H1 (cell line): ENCODE results near the gene SSTR1. TPM values are rescaled to one million over a fixed set of nuclear protein-coding genes. Genes with fewer than 3 reads are reported as not detected.
A peak's percentile ranks its signal among the peaks of the same experiment; 100 is the strongest.

Experiments used
- CTCF ChIA-PET: fragments of 300-600 bp; sonication (Branson Sonifier 250); formaldehyde crosslinking; loops from one replicate; lab custom pipeline; 2021; ENCODE audit not compliant: partially characterized antibody; lab: Charles Lee
- POLR2A ChIA-PET: fragments of 300-600 bp; sonication (Branson Sonifier 250); formaldehyde crosslinking; loops from one replicate; lab custom pipeline; 2021; ENCODE audit warnings: inconsistent platforms; ENCODE audit not compliant: partially characterized antibody; lab: Charles Lee
- DNase-seq, 2 experiments: peaks; one replicate each; pipeline versions ENCODE4 v3.0.0 to v3.0.0-alpha.2; 2010 to 2022; ENCODE audit warnings: low spot score in 2 of 2, low read depth in 1 of 2, mixed read lengths in 1 of 2
- FAIRE-seq: peaks from 2 replicates; lab custom pipeline; 2011; peaks lifted over from hg19 to GRCh38; lab: Jason Lieb, UNC
- H2AFZ ChIP-seq: 2 replicates; pipeline ENCODE4 v1.8.1; 2012; ENCODE audit warnings: low read length, inconsistent platforms
- H2AK5ac ChIP-seq: 2 replicates; pipeline ENCODE4 v1.6.1; 2013; ENCODE audit warnings: low read depth, low read length
- H2BK120ac ChIP-seq: replicated peaks from 2 replicates; pipeline ENCODE3; 2013; ENCODE audit warnings: low read depth, low read length, inconsistent platforms
- H2BK12ac ChIP-seq: 2 replicates; pipeline ENCODE4 v1.6.1; 2013; ENCODE audit warnings: low read depth, low read length
- H2BK15ac ChIP-seq: 2 replicates; pipeline ENCODE4 v1.6.1; 2013; ENCODE audit warnings: low read length
- H2BK20ac ChIP-seq: 2 replicates; pipeline ENCODE4 v1.6.1; 2013; ENCODE audit warnings: low read length
- H2BK5ac ChIP-seq: 2 replicates; pipeline ENCODE4 v1.6.1; 2013; ENCODE audit warnings: low read depth, low read length
- H3K14ac ChIP-seq: 2 replicates; pipeline ENCODE4 v1.6.1; 2013; ENCODE audit warnings: inconsistent platforms; ENCODE audit not compliant: insufficient read length
- H3K18ac ChIP-seq: 2 replicates; pipeline ENCODE4 v1.6.1; 2013; ENCODE audit warnings: low read length; ENCODE audit errors: extremely low read depth
- H3K23ac ChIP-seq: 2 replicates; pipeline ENCODE4 v1.6.1; 2013; ENCODE audit warnings: inconsistent platforms; ENCODE audit not compliant: insufficient read length
- H3K23me2 ChIP-seq: 2 replicates; pipeline ENCODE4 v1.6.1; 2013; ENCODE audit warnings: low read depth, low read length
- H3K27ac ChIP-seq: 2 replicates; pipeline ENCODE4 v1.6.1; 2011; ENCODE audit warnings: low read depth, low read length, inconsistent platforms
- H3K27me3 ChIP-seq, 4 experiments: replicated peaks in 1 of 4; 1 replicate in 1 of 4; 2 replicates in 3 of 4; pipeline versions ENCODE4 v1.6.1 to v1.8.1; 2011 to 2013; ENCODE audit warnings: low read length in 3 of 4, mild to moderate bottlenecking in 3 of 4, inconsistent platforms in 2 of 4, mixed read lengths in 2 of 4, moderate library complexity in 1 of 4; ENCODE audit not compliant: control insufficient read depth in 3 of 4, insufficient read depth in 3 of 4; ENCODE audit errors: extremely low read depth in 1 of 4
- H3K36me3 ChIP-seq, 4 experiments: 2 replicates each; pipeline versions ENCODE4 v1.6.1 to v1.8.1; 2011 to 2013; ENCODE audit warnings: mild to moderate bottlenecking in 4 of 4, low read length in 3 of 4, moderate library complexity in 2 of 4, control low read depth in 1 of 4, inconsistent platforms in 1 of 4; ENCODE audit not compliant: insufficient read depth in 4 of 4, control insufficient read depth in 2 of 4
- H3K4ac ChIP-seq: replicated peaks from 2 replicates; pipeline ENCODE3; 2013; ENCODE audit warnings: low read length, low read depth, mixed read lengths, inconsistent platforms; ENCODE audit not compliant: insufficient read length
- H3K4me1 ChIP-seq, 4 experiments: replicated peaks in 1 of 4; 1 replicate in 1 of 4; 2 replicates in 3 of 4; pipeline versions ENCODE4 v1.6.1 to v1.8.1; 2011 to 2013; ENCODE audit warnings: low read length in 3 of 4, inconsistent platforms in 2 of 4, mixed read lengths in 1 of 4; ENCODE audit not compliant: insufficient read depth in 4 of 4, control insufficient read depth in 3 of 4
- H3K4me2 ChIP-seq, 2 experiments: 2 replicates each; pipeline versions ENCODE4 v1.6.1 to v1.8.1; 2011 to 2013; ENCODE audit warnings: low read depth in 2 of 2, low read length in 2 of 2, control low read depth in 1 of 2, inconsistent platforms in 1 of 2, mild to moderate bottlenecking in 1 of 2; ENCODE audit not compliant: insufficient read depth in 1 of 2
- H3K4me3 ChIP-seq, 4 experiments: fragments of 200-600, 300-600 bp in 1 of 4; sonication (generic), shearing (Covaris generic), sonication (Bioruptor Twin) in 1 of 4; 2 replicates each; pipeline versions ENCODE4 v1.5.1 to v1.8.1; 2011 to 2016; ENCODE audit warnings: low read length in 4 of 4, low read depth in 3 of 4, control low read depth in 2 of 4, inconsistent platforms in 2 of 4, mild to moderate bottlenecking in 2 of 4, mixed read lengths in 1 of 4, moderate library complexity in 1 of 4; ENCODE audit not compliant: insufficient read depth in 2 of 4; ENCODE audit errors: extremely low read depth in 1 of 4
- H3K56ac ChIP-seq: replicated peaks from 2 replicates; pipeline ENCODE3; 2013; ENCODE audit warnings: low read depth, mild to moderate bottlenecking, mixed read lengths, low read length, inconsistent platforms; ENCODE audit not compliant: insufficient read length
- H3K79me1 ChIP-seq: 2 replicates; pipeline ENCODE4 v1.6.1; 2013; ENCODE audit warnings: low read depth, low read length, control low read depth
- H3K79me2 ChIP-seq, 2 experiments: 2 replicates each; pipeline versions ENCODE4 v1.6.1 to v1.8.1; 2012 to 2013; ENCODE audit warnings: low read length in 2 of 2, mild to moderate bottlenecking in 2 of 2, inconsistent platforms in 1 of 2; ENCODE audit not compliant: insufficient read depth in 2 of 2, control insufficient read depth in 1 of 2
- H3K9ac ChIP-seq, 4 experiments: replicated peaks in 1 of 4; 1 replicate in 1 of 4; 2 replicates in 3 of 4; pipeline versions ENCODE4 v1.6.1 to v1.8.1; 2011 to 2013; ENCODE audit warnings: low read depth in 3 of 4, low read length in 3 of 4, control low read depth in 2 of 4, mild to moderate bottlenecking in 2 of 4, moderate library complexity in 2 of 4, inconsistent platforms in 1 of 4; ENCODE audit errors: extremely low read depth in 1 of 4
- H3K9me3 ChIP-seq, 2 experiments: 2 replicates each; pipeline versions ENCODE4 v1.6.1 to v1.8.1; 2012 to 2013; ENCODE audit warnings: mild to moderate bottlenecking in 2 of 2, moderate library complexity in 2 of 2, control low read depth in 1 of 2, inconsistent platforms in 1 of 2, low read depth in 1 of 2, low read length in 1 of 2, mixed read lengths in 1 of 2; ENCODE audit not compliant: insufficient read depth in 2 of 2
- H4K20me1 ChIP-seq, 2 experiments: replicated peaks in 1 of 2; 2 replicates each; pipeline versions ENCODE3 to v1.8.1; 2011 to 2013; ENCODE audit warnings: inconsistent platforms in 2 of 2, low read length in 2 of 2, mild to moderate bottlenecking in 1 of 2; ENCODE audit not compliant: insufficient read depth in 2 of 2, control insufficient read depth in 1 of 2
- H4K5ac ChIP-seq: 2 replicates; pipeline ENCODE4 v1.6.1; 2013; ENCODE audit warnings: low read length, low read depth, mixed read lengths, inconsistent platforms; ENCODE audit not compliant: insufficient read length
- H4K8ac ChIP-seq: 2 replicates; pipeline ENCODE4 v1.8.0; 2013; ENCODE audit warnings: mild to moderate bottlenecking, moderate library complexity, low read length, inconsistent platforms; ENCODE audit not compliant: insufficient read depth; ENCODE audit errors: extremely low read depth
- H4K91ac ChIP-seq: replicated peaks from 2 replicates; pipeline ENCODE3; 2013; ENCODE audit warnings: low read length, mixed read lengths, inconsistent platforms; ENCODE audit not compliant: insufficient read length
- CBX8 ChIP-seq: fragments of 300-800, 300-1000 bp; sonication (generic); IDR thresholded peaks from 2 replicates; pipeline ENCODE4 v1.7.1; 2016; ENCODE audit warnings: low read depth, low read length, borderline replicate concordance
- CEBPB ChIP-seq: IDR thresholded peaks from 2 replicates; pipeline ENCODE4 v1.6.1; 2012; ENCODE audit warnings: low read depth, low read length
- CHD1 ChIP-seq: IDR thresholded peaks from 2 replicates; pipeline ENCODE4 v1.6.1; 2012; ENCODE audit warnings: low read depth, low read length, improper control_type of control experiment
- SUZ12 ChIP-seq: fragments of 200-600 bp; sonication (generic); IDR thresholded peaks from 2 replicates; pipeline ENCODE4 v1.6.1; 2012; ENCODE audit warnings: mild to moderate bottlenecking, inconsistent platforms, low read length, moderate library complexity, mixed read lengths
- WGBS, 2 experiments: shearing (Covaris generic) in 1 of 2; methylation state at CpG; one replicate each; pipeline versions ENCODE4 v1.1.6 to v1.1.7; 2013 to 2015; ENCODE audit warnings: low lambda C conversion rate in 2 of 2, mixed read lengths in 2 of 2, inconsistent platforms in 1 of 2, low coverage in 1 of 2, missing lambda C conversion rate in 1 of 2; ENCODE audit not compliant: insufficient replicate concordance in 2 of 2, insufficient coverage in 1 of 2, insufficient read length in 1 of 2; ENCODE audit errors: extremely low coverage in 1 of 2, missing lambda C conversion rate in 1 of 2; 5-methylcytosine and 5-hydroxymethylcytosine counted together
- polyA plus RNA-seq, 7 experiments: library from polyadenylated mRNA; depleted of rRNA in 3 of 7; stranded (reverse) in 5 of 7; unstranded in 2 of 7; fragments of >200 nt in 5 of 7; fragments of 200-250 nt in 2 of 7; gene quantifications; 1 replicate in 5 of 7; 2 replicates in 1 of 7; 4 replicates in 1 of 7; pipeline versions ENCODE4 v1.2.1 to v1.2.3, GENCODE V29; 2011 to 2013; ENCODE audit warnings: missing spikeins in 2 of 7, mixed read lengths in 2 of 7
- total RNA-seq: library from RNA; stranded (reverse); fragmentation: NEBNext Ultra II Directional; extraction: Animal tissue kit (Norgen Biotek cat#: 25700); gene quantifications from 2 replicates; pipeline ENCODE4 v1.2.1, GENCODE V29; 2021
- TF ChIP-seq, protein P1 (sequence below), 3 experiments: IDR thresholded peaks; 1 replicate in 2 of 3; 2 replicates in 1 of 3; pipeline versions ENCODE4 v1.5.1 to v1.6.1; 2011; ENCODE audit warnings: low read length in 3 of 3, mild to moderate bottlenecking in 3 of 3, inconsistent platforms in 2 of 3, low read depth in 1 of 3, moderate library complexity in 1 of 3; ENCODE audit not compliant: insufficient read depth in 1 of 3; ENCODE audit errors: control extremely low read depth in 1 of 3
- TF ChIP-seq, protein P2 (sequence below): IDR thresholded peaks from 2 replicates; pipeline ENCODE4 v1.6.1; 2011; ENCODE audit warnings: low read depth, mild to moderate bottlenecking, low read length; ENCODE audit not compliant: insufficient read depth
- TF ChIP-seq, protein P3 (sequence below): IDR thresholded peaks from 2 replicates; pipeline ENCODE4 v1.6.1; 2012; ENCODE audit warnings: inconsistent platforms

Gene SSTR1
- total and polyA plus RNA-seq, 2 of the 8 experiments (the other 6 are each of a cell fraction or from before 2014, with no cell fraction given), result 0.82 to 0.93 TPM

DNA sequence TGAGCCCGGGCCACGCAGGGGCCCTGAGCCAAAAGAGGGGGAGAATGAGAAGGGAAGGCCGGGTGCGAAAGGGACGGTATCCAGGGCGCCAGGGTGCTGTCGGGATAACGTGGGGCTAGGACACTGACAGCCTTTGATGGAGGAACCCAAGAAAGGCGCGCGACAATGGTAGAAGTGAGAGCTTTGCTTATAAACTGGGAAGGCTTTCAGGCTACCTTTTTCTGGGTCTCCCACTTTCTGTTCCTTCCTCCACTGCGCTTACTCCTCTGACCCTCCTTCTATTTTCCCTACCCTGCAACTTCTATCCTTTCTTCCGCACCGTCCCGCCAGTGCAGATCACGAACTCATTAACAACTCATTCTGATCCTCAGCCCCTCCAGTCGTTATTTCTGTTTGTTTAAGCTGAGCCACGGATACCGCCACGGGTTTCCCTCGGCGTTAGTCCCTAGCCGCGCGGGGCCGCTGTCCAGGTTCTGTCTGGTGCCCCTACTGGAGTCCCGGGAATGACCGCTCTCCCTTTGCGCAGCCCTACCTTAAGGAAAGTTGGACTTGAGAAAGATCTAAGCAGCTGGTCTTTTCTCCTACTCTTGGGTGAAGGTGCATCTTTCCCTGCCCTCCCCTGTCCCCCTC is 3.0 kb downstream of the SSTR1 start:
- no peak for DNase-seq
- H4K20me1 ChIP-seq, result peaks cover 5 to 10% of the 10 kb centered on the region in 2 experiments
- H3K79me2 ChIP-seq, result no peaks in the 10 kb centered on the region
- H2BK5ac ChIP-seq, result no peak overlapping the region
- H3K36me3 ChIP-seq, result peaks cover 0 to 5% (median 0%) of the 10 kb centered on the region in 4 experiments; a peak in 1 of 8 replicates
- H2BK20ac ChIP-seq, result no peak overlapping the region
- ChIA-PET CTCF (interaction anchor here (0.7 to 2.6 kb wide), 6 partner anchors 10 to 1281 kb away, joined by 3 to 8 read pairs (median 3); no protein-coding TSS in a partner anchor), POLR2A (interaction anchor here (1.0 to 8.9 kb wide), 8 partner anchors 9 to 389 kb away, joined by 3 to 70 read pairs (median 6); partner anchors contain the start of gene CLEC14A)
- H2AK5ac ChIP-seq, result no peak overlapping the region
- no peak overlapping the region for H3K56ac ChIP-seq
- H3K4me2 ChIP-seq, result peak overlapping the region; percentile 76 to 85
- peaks cover 4 to 10% of the 10 kb centered on the region in 2 experiments; a peak in 2 of 4 replicates for H3K9me3 ChIP-seq
- H3K79me1 ChIP-seq, result no peaks in the 10 kb centered on the region
- no peak overlapping the region for H3K9ac ChIP-seq
- no peak overlapping the region for H2BK120ac ChIP-seq
- H4K5ac ChIP-seq, result no peak overlapping the region
- peaks cover 3 to 20% (median 12%) of the 10 kb centered on the region in 4 experiments for H3K4me1 ChIP-seq
- H3K14ac ChIP-seq, result no peak overlapping the region
- H2BK12ac ChIP-seq, result no peak overlapping the region
- FAIRE-seq, result no peak
- H3K23me2 ChIP-seq, result peaks cover 12% of the 10 kb centered on the region
- H3K18ac ChIP-seq, result no peak overlapping the region
- no peak overlapping the region for H3K4ac ChIP-seq
- no peak overlapping the region for H2BK15ac ChIP-seq
- peak overlapping the region in 3 of 4 experiments; percentile 12 to 56 (median 15); a peak in 5 of 8 replicates for H3K4me3 ChIP-seq
- H4K91ac ChIP-seq, result no peak overlapping the region
- no peak overlapping the region for H3K27ac ChIP-seq
- H2AFZ ChIP-seq, result no peak overlapping the region
- H4K8ac ChIP-seq, result no peak overlapping the region
- H3K23ac ChIP-seq, result no peak overlapping the region
- 25% methylated on average over 29 of the region's 29 CpGs; no CpG with 5 or more reads in 1 of the 2 experiments for WGBS, 2 experiments
- peaks cover 55 to 86% (median 75%) of the 10 kb centered on the region in 4 experiments for H3K27me3 ChIP-seq
- peak; percentile 94; the same call in 1 of the 2 replicates for TF ChIP-seq SUZ12
- TF ChIP-seq, protein P1, sequence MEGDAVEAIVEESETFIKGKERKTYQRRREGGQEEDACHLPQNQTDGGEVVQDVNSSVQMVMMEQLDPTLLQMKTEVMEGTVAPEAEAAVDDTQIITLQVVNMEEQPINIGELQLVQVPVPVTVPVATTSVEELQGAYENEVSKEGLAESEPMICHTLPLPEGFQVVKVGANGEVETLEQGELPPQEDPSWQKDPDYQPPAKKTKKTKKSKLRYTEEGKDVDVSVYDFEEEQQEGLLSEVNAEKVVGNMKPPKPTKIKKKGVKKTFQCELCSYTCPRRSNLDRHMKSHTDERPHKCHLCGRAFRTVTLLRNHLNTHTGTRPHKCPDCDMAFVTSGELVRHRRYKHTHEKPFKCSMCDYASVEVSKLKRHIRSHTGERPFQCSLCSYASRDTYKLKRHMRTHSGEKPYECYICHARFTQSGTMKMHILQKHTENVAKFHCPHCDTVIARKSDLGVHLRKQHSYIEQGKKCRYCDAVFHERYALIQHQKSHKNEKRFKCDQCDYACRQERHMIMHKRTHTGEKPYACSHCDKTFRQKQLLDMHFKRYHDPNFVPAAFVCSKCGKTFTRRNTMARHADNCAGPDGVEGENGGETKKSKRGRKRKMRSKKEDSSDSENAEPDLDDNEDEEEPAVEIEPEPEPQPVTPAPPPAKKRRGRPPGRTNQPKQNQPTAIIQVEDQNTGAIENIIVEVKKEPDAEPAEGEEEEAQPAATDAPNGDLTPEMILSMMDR (IDR thresholded peaks at IDR 0.05; ENCODE audit: control extremely low read depth in 1 of 3, insufficient read depth in 1 of 3, low read depth in 1 of 3, low read length in 3 of 3), result peak; percentile 15 to 54 (median 26)
- no peak for TF ChIP-seq CHD1
- TF ChIP-seq, protein P2, sequence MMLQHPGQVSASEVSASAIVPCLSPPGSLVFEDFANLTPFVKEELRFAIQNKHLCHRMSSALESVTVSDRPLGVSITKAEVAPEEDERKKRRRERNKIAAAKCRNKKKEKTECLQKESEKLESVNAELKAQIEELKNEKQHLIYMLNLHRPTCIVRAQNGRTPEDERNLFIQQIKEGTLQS, result no peak
- TF ChIP-seq CBX8, result no peak
- TF ChIP-seq, protein P3, sequence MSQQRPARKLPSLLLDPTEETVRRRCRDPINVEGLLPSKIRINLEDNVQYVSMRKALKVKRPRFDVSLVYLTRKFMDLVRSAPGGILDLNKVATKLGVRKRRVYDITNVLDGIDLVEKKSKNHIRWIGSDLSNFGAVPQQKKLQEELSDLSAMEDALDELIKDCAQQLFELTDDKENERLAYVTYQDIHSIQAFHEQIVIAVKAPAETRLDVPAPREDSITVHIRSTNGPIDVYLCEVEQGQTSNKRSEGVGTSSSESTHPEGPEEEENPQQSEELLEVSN, result 0 out of 2 replicates have a peak, but pooled peaks have one; percentile 8
- no peak for TF ChIP-seq CEBPB
